Mucosa of rectum (tissue), 2 donors: ENCODE measurements around the gene ELFN2.

ENCODE experiments used
- H3K27ac ChIP-seq, 2 donors: one replicate each; pipeline ENCODE4 v1.7.0; 2013; ENCODE audit warnings: inconsistent platforms in 2 of 2, low read depth in 2 of 2, low read length in 2 of 2
- H3K27me3 ChIP-seq, 2 donors: one replicate each; pipeline ENCODE4 v1.7.0; 2013; ENCODE audit warnings: low read length in 2 of 2; ENCODE audit not compliant: control insufficient read depth in 2 of 2, insufficient read depth in 2 of 2
- H3K36me3 ChIP-seq, 2 donors: one replicate each; pipeline ENCODE4 v1.7.0; 2013; ENCODE audit warnings: low read length in 2 of 2; ENCODE audit not compliant: control insufficient read depth in 2 of 2, insufficient read depth in 2 of 2
- H3K4me1 ChIP-seq, 2 donors: one replicate each; pipeline ENCODE4 v1.7.0; 2013; ENCODE audit warnings: low read length in 2 of 2, mild to moderate bottlenecking in 1 of 2; ENCODE audit not compliant: control insufficient read depth in 2 of 2, insufficient read depth in 2 of 2
- H3K4me3 ChIP-seq, 2 donors: one replicate each; pipeline ENCODE4 v1.7.0; 2013; ENCODE audit warnings: low read length in 2 of 2
- H3K9ac ChIP-seq, 2 donors: one replicate each; pipeline ENCODE4 v1.7.0; 2013; ENCODE audit warnings: low read length in 2 of 2, low read depth in 1 of 2, mild to moderate bottlenecking in 1 of 2
- H3K9me3 ChIP-seq, 2 donors: one replicate each; pipeline ENCODE4 v1.7.0; 2013; ENCODE audit warnings: low read length in 2 of 2; ENCODE audit not compliant: control insufficient read depth in 2 of 2
- donor health status: healthy.
- donor health status: Normal muscosa, but diverticular disease.

Gene ELFN2

DNA sequence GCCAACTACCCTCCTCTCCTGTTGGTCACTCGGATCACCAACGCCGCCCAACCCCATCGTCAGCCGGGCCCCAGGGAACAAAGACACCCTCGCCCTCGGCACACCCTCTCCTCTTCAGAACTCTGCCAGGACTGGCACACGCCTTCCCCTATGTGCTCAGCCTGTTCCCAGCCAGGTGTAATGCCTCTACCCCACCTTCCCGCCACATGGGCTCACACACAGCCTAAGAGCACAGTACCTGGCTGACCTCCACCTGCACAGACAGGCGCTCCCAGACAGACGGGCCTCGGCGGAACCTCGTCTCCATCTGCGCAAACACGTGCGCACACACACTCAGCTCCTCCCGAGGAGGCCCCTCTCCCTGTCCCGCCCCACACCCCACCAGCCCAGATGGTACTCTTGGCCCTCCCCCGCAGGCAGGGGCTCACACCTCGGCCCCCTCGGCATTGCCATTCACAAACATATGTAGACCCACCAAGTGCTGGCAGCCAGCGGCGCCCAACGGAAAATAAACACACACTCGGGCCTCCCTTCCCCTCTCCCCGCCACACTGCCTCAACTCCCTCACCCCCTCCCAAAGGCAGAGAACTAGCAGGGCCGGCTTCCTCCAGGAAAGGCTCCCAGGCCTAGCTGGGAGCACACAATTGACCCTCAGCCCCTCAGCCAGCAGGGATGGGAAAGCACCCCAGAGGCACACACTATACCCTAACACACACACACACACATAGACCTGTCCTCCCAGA lies 8.5 kb downstream of the ELFN2 start:
- H3K9ac ChIP-seq: no peak overlapping the region
- peaks cover 0 to 8% of the 10 kb centered on the region in 2 donors for H3K4me1 ChIP-seq
- H3K9me3 ChIP-seq: no peaks in the 10 kb centered on the region
- no peak overlapping the region for H3K27ac ChIP-seq
- peaks cover 32 to 44% of the 10 kb centered on the region in 2 donors for H3K27me3 ChIP-seq
- no peak overlapping the region for H3K4me3 ChIP-seq
- H3K36me3 ChIP-seq: no peaks in the 10 kb centered on the region

DNA sequence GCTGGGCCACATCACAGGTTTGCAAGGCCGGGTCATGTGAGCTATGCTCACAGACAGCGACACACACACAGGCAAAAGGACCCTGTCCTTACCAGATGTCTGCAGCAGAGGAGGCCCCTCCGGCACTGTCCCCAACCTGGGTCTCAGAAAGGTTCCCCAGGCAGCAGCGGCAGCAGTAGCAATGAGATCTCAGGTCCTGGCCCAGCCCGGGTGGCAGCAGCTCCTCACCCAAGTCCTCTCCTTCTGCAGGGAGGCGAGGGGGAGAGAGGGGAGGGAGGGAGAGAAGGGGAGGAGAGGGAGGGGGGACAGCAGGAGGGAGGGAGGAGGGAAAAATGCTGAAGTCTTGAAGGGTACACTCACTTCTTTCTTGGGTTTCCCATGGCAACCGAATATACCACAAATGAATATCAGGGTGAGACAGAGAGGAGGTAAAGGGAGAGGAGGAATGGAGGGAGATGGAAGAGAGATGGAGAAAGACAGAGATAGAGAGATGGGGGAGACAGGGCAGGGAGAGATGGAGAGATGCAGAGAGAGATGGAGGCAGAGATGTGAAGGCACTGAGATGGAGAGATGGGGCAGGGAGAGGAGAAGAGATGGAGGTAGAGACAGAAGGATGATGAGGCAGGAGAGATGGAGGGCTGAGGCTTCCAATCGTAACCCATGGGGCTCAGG lies 9.5 kb downstream of the ELFN2 start:
- H3K9me3 ChIP-seq: no peaks in the 10 kb centered on the region
- H3K9ac ChIP-seq: no peak overlapping the region
- peaks cover 0 to 8% of the 10 kb centered on the region in 2 donors for H3K4me1 ChIP-seq
- H3K36me3 ChIP-seq: no peaks in the 10 kb centered on the region
- H3K27ac ChIP-seq: no peak overlapping the region
- H3K27me3 ChIP-seq: peaks cover 32 to 42% of the 10 kb centered on the region in 2 donors
- H3K4me3 ChIP-seq: no peak overlapping the region

DNA sequence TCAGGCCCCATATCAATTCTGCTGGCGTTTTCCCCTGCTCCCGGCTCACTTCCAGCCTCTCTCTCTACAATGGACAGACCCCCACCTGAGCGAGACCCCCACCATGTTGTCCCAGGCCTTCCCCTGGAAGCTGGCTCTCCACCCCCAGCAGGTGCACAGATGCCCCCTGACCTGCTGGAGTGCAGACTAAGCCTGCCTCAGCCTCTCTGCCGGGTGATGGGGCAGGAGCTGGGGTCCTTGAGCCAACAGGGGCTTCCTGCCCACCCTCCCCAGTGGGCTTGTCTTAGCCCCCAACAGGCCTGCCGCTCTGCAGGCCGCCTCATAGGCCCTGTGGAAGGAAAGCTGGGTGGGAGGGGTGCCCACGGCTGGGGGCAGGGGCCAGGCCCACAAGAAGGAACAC lies 10.0 kb downstream of the ELFN2 start:
- Histone ChIP-seq H3K36me3 (no peaks in the 10 kb centered on the region), H3K27me3 (peaks cover 32 to 42% of the 10 kb centered on the region in 2 donors), H3K4me1 (peaks cover 0 to 8% of the 10 kb centered on the region in 2 donors), H3K9me3 (no peaks in the 10 kb centered on the region), H3K4me3 (no peak overlapping the region), H3K27ac (no peak overlapping the region), H3K9ac (no peak overlapping the region)

GRCh38 chr22:37416827-37417226 lies 10.5 kb downstream of the ELFN2 start:
- H3K9me3 ChIP-seq: no peaks in the 10 kb centered on the region
- H3K27me3 ChIP-seq: peaks cover 31 to 38% of the 10 kb centered on the region in 2 donors
- no peak overlapping the region for H3K27ac ChIP-seq
- H3K4me1 ChIP-seq: peaks cover 0 to 8% of the 10 kb centered on the region in 2 donors
- no peak overlapping the region for H3K9ac ChIP-seq
- no peaks in the 10 kb centered on the region for H3K36me3 ChIP-seq
- H3K4me3 ChIP-seq: no peak overlapping the region

- no peaks in the 10 kb centered on the region for H3K36me3 ChIP-seq
- no peak overlapping the region for H3K4me3 ChIP-seq
- peaks cover 28 to 33% of the 10 kb centered on the region in 2 donors for H3K27me3 ChIP-seq
- no peaks in the 10 kb centered on the region for H3K9me3 ChIP-seq
- no peak overlapping the region for H3K9ac ChIP-seq
- no peak overlapping the region for H3K27ac ChIP-seq
- H3K4me1 ChIP-seq: peaks cover 0 to 8% of the 10 kb centered on the region in 2 donors
These were observed 10.9 kb downstream of the ELFN2 start for GRCh38 chr22:37416389-37416788.

DNA sequence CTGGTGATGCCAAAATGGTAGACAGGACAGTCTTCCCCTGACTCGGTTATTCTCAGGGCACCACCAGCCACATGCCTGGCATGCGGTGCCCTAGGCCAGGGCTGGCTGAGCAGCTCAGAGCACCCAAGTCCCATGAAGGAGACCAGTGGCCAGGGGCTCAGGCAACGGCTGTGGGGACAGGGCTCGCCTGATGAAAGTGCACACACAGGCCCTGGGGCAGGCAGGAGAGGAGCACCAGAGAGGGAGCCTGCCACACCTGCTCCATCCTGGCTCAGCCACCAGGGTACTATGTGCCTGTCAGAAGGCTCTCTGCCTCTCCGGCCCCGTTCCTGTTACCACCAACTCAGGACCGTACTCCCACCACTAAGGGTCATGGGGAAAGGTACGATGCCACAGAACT lies 12.1 kb downstream of the ELFN2 start:
- no peaks in the 10 kb centered on the region for H3K36me3 ChIP-seq
- H3K4me1 ChIP-seq: peaks cover 0 to under 1% of the 10 kb centered on the region in 2 donors
- H3K9me3 ChIP-seq: no peaks in the 10 kb centered on the region
- no peak overlapping the region for H3K4me3 ChIP-seq
- no peak overlapping the region for H3K9ac ChIP-seq
- H3K27me3 ChIP-seq: peaks cover 16 to 21% of the 10 kb centered on the region in 2 donors
- H3K27ac ChIP-seq: no peak overlapping the region

GRCh38 chr22:37414288-37414687 lies 13.0 kb downstream of the ELFN2 start:
- H3K36me3 ChIP-seq: no peaks in the 10 kb centered on the region
- no peak overlapping the region for H3K9ac ChIP-seq
- no peaks in the 10 kb centered on the region for H3K4me1 ChIP-seq
- H3K27ac ChIP-seq: no peak overlapping the region
- H3K9me3 ChIP-seq: no peaks in the 10 kb centered on the region
- no peak overlapping the region for H3K4me3 ChIP-seq
- peaks cover 12 to 17% of the 10 kb centered on the region in 2 donors for H3K27me3 ChIP-seq

DNA sequence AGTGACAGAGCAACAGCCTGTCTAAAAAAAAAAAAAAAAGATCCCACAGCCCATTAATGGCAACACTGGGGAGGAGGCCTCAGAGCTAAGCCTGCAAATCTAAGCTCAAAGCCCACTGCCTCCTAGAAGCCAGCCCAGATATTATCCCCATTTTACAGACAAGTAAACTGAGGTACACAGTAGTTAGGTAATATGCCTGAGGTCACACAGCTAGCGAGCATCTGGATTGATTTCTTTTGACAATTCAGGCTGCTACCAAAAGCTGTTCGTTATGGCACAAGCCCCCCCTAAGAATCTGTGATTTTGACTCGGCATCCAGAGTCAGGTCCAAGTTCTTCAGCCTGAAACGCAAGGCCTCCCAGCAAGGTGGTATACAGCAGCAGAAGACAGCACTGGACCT lies 13.7 kb downstream of the ELFN2 start:
- Histone ChIP-seq H3K27me3 (peaks cover 7 to 12% of the 10 kb centered on the region in 2 donors), H3K4me3 (no peak overlapping the region), H3K9me3 (no peaks in the 10 kb centered on the region), H3K27ac (no peak overlapping the region), H3K9ac (no peak overlapping the region), H3K36me3 (no peaks in the 10 kb centered on the region), H3K4me1 (no peaks in the 10 kb centered on the region)

- Histone ChIP-seq H3K9ac (no peak overlapping the region), H3K36me3 (no peaks in the 10 kb centered on the region), H3K4me1 (no peaks in the 10 kb centered on the region), H3K27me3 (peaks cover 6 to 8% of the 10 kb centered on the region in 2 donors), H3K9me3 (no peaks in the 10 kb centered on the region), H3K27ac (no peak overlapping the region), H3K4me3 (no peak overlapping the region)
These were observed 14.6 kb downstream of the ELFN2 start for GRCh38 chr22:37412495-37413250.

DNA sequence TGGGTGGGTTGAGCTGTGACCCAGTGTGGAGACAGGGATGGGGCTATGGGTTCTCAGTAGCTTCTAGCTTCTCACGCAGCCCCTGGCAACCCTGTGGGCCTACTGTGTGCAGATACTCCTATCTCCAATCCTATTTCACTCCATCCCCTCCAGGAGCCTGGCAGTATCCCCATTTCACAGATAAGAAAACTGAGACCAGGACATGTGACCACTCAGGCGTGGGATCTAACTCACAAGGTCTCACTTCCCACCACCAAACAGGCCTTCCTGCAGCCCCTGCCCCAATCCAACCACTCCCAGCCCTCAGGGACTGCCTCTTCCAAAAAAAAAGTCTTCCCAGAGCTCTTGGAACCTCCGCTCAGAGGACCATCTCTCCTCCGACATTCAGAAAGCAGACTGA lies 15.6 kb downstream of the ELFN2 start:
- Histone ChIP-seq H3K4me3 (no peak overlapping the region), H3K9ac (no peak overlapping the region), H3K36me3 (no peaks in the 10 kb centered on the region), H3K27me3 (peaks cover 5 to 6% of the 10 kb centered on the region in 2 donors), H3K9me3 (no peaks in the 10 kb centered on the region), H3K4me1 (no peaks in the 10 kb centered on the region), H3K27ac (no peak overlapping the region)
